Endodermal cell (in vitro differentiated cells): ENCODE data around the gene PARVB. TPM values are rescaled to one million over a fixed set of nuclear protein-coding genes. Genes with fewer than 3 reads are reported as not detected.
A peak's percentile ranks its signal among the peaks of the same experiment; 100 is the strongest.

ENCODE experiments used
- DNase-seq: peaks from one replicate; pipeline ENCODE4 v3.0.0-alpha.2; 2017
- H3K27ac ChIP-seq: 2 replicates; pipeline ENCODE4 v1.5.1; 2013; ENCODE audit warnings: mild to moderate bottlenecking, low read depth, low read length, moderate library complexity
- H3K27me3 ChIP-seq: 2 replicates; pipeline ENCODE4 v1.6.1; 2013; ENCODE audit warnings: mild to moderate bottlenecking, low read length, moderate library complexity; ENCODE audit not compliant: insufficient read depth, control insufficient read depth, poor library complexity, severe bottlenecking
- H3K36me3 ChIP-seq: 2 replicates; pipeline ENCODE4 v1.7.0; 2013; ENCODE audit warnings: mild to moderate bottlenecking, low read length, moderate library complexity; ENCODE audit not compliant: control insufficient read depth, insufficient read depth
- H3K4me1 ChIP-seq: one replicate; pipeline ENCODE4 v1.7.0; 2013; ENCODE audit warnings: low read length; ENCODE audit not compliant: control insufficient read depth, insufficient read depth
- H3K4me3 ChIP-seq: 2 replicates; pipeline ENCODE4 v1.5.1; 2013; ENCODE audit warnings: mild to moderate bottlenecking, low read length, moderate library complexity
- H3K9ac ChIP-seq: 2 replicates; pipeline ENCODE4 v1.6.1; 2013; ENCODE audit warnings: mild to moderate bottlenecking, low read length, moderate library complexity; ENCODE audit not compliant: poor library complexity, severe bottlenecking; ENCODE audit errors: extremely low read depth
- H3K9me3 ChIP-seq: 2 replicates; pipeline ENCODE4 v1.6.1; 2013; ENCODE audit warnings: mild to moderate bottlenecking, low read length, moderate library complexity; ENCODE audit not compliant: control insufficient read depth
- H3K27ac Mint-ChIP-seq: 2 replicates; pipeline ENCODE4 v1.8.0; 2020; ENCODE audit warnings: mixed read lengths
- H3K27me3 Mint-ChIP-seq: 2 replicates; pipeline ENCODE4 v1.8.0; 2021; ENCODE audit warnings: mild to moderate bottlenecking, mixed read lengths; ENCODE audit not compliant: insufficient read depth
- H3K36me3 Mint-ChIP-seq: 2 replicates; pipeline ENCODE4 v1.8.0; 2020; ENCODE audit warnings: low read depth, mixed read lengths
- H3K4me1 Mint-ChIP-seq: 2 replicates; pipeline ENCODE4 v1.8.0; 2020; ENCODE audit warnings: mixed read lengths
- H3K4me3 Mint-ChIP-seq: 2 replicates; pipeline ENCODE4 v1.8.0; 2020; ENCODE audit warnings: mild to moderate bottlenecking, moderate library complexity, mixed read lengths
- H3K9me3 Mint-ChIP-seq: 2 replicates; pipeline ENCODE4 v1.8.0; 2020; ENCODE audit warnings: mild to moderate bottlenecking, mixed read lengths
- WGBS, 2 experiments: methylation state at CpG; one replicate each; pipeline versions ENCODE4 v1.1.5 to v1.1.7; 2013; ENCODE audit warnings: missing lambda C conversion rate in 2 of 2, mixed read lengths in 1 of 2; ENCODE audit not compliant: insufficient coverage in 1 of 2, insufficient read length in 1 of 2; 5-methylcytosine and 5-hydroxymethylcytosine counted together
- total RNA-seq, 2 donors: library from RNA; stranded (reverse); fragmentation: NEBNext Ultra II Directional in 1 of 2; extraction: Animal tissue kit (Norgen Biotek cat#: 25700) in 1 of 2; gene quantifications; 2 replicates in 1 of 2; 3 replicates in 1 of 2; pipeline ENCODE4 v1.2.1, GENCODE V29; 2021
- TF ChIP-seq, protein P1 (sequence below): fragments of 200-600 bp; sonication (generic); conservative IDR thresholded peaks from 2 replicates; pipeline ENCODE4 v1.5.0; 2021; ENCODE audit warnings: antibody characterized with exemption, mild to moderate bottlenecking

Gene PARVB
- total RNA-seq, 2 donors from 2014 or later: 29.6 to 32.3 TPM

DNA sequence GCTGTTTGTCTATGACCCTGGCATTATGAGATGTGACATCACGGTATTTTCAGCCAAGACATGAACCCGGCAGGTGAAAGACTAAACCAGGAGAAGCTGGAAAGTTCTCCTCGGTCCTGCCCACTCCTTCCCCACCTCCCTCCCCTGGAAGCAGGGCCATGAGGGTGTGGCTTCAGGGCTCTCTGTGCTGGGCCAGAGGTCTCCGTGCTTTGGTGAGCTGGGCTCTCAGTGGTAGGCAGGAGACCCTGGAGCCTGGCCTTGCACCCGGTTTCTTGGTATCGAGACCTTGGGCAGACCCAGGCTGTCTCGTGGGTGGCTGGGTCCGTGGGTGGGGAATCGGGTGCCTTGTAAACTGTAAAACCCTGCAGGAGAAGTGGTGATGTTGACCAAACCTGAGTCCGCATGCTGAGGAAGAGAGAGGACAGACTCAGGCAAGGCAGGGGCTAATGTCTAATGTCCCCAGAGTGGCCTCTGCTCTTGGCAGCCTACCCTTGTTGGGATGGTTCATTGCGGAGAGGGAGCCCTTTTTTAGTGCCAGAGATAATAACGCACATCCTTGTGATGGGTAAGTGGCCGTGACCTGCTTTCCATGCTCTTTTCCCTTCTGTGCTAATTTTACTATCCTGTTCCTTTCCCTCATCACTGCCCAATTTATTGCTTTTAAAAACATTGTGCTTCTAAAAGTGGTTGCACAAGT lies 108.0 kb downstream of the PARVB start:
- H3K4me3 ChIP-seq: no peak overlapping the region
- Mint-ChIP-seq H3K4me3 (no peak overlapping the region), H3K27ac (no peak overlapping the region), H3K36me3 (peaks cover 24% of the 10 kb centered on the region), H3K4me1 (peaks cover 16% of the 10 kb centered on the region), H3K27me3 (peaks cover 1% of the 10 kb centered on the region), H3K9me3 (peaks cover 31% of the 10 kb centered on the region)
- H3K9ac ChIP-seq: no peak overlapping the region
- 89 to 94% methylated on average over 12 to 13 of the region's 13 CpGs for WGBS, 2 experiments
- H3K27ac ChIP-seq: no peak overlapping the region
- H3K36me3 ChIP-seq: peaks cover 5% of the 10 kb centered on the region
- peaks cover 13% of the 10 kb centered on the region for H3K9me3 ChIP-seq
- no peak for DNase-seq
- H3K27me3 ChIP-seq: no peaks in the 10 kb centered on the region
- peaks cover 8% of the 10 kb centered on the region for H3K4me1 ChIP-seq
- TF ChIP-seq, protein P1, sequence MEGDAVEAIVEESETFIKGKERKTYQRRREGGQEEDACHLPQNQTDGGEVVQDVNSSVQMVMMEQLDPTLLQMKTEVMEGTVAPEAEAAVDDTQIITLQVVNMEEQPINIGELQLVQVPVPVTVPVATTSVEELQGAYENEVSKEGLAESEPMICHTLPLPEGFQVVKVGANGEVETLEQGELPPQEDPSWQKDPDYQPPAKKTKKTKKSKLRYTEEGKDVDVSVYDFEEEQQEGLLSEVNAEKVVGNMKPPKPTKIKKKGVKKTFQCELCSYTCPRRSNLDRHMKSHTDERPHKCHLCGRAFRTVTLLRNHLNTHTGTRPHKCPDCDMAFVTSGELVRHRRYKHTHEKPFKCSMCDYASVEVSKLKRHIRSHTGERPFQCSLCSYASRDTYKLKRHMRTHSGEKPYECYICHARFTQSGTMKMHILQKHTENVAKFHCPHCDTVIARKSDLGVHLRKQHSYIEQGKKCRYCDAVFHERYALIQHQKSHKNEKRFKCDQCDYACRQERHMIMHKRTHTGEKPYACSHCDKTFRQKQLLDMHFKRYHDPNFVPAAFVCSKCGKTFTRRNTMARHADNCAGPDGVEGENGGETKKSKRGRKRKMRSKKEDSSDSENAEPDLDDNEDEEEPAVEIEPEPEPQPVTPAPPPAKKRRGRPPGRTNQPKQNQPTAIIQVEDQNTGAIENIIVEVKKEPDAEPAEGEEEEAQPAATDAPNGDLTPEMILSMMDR: no peak

GRCh38 chr22:44132724-44133123 lies 108.6 kb downstream of the PARVB start:
- H3K4me3 Mint-ChIP-seq: no peak overlapping the region
- Histone ChIP-seq H3K36me3 (peaks cover 5% of the 10 kb centered on the region), H3K9me3 (peaks cover 13% of the 10 kb centered on the region), H3K4me1 (peaks cover 8% of the 10 kb centered on the region), H3K4me3 (no peak overlapping the region), H3K27me3 (no peaks in the 10 kb centered on the region), H3K27ac (no peak overlapping the region), H3K9ac (no peak overlapping the region)
- H3K27me3 Mint-ChIP-seq: no peaks in the 10 kb centered on the region
- DNase-seq: peak; percentile 68
- TF ChIP-seq, protein P1: peak; percentile 53
- 74 to 81% methylated on average over 7 to 12 of the region's 12 CpGs for WGBS, 2 experiments
- peaks cover 26% of the 10 kb centered on the region for H3K36me3 Mint-ChIP-seq
- peaks cover 16% of the 10 kb centered on the region for H3K4me1 Mint-ChIP-seq
- H3K9me3 Mint-ChIP-seq: peaks cover 31% of the 10 kb centered on the region
- H3K27ac Mint-ChIP-seq: no peak overlapping the region

DNA sequence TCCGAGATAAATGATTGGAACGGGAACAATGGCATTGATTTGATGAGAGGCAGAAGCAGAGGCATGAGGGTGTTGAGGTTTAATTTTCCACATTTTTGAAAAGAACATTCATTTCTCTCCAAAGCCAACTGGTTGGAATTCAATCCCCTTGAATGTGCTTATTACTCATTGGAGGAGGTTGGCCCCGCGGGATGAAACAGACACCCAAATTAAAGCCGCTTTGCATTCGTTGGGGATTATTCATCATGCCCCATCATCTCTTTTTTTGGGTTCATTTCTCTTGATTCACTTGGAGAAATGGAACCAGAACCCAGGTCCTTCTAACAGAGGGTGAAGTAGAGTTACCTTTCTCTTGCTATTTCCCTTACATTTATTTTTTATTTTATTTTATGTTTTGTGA lies 109.1 kb downstream of the PARVB start:
- Histone ChIP-seq H3K9ac (no peak overlapping the region), H3K4me3 (no peak overlapping the region), H3K9me3 (peaks cover 18% of the 10 kb centered on the region), H3K4me1 (peaks cover 8% of the 10 kb centered on the region), H3K36me3 (peaks cover 5% of the 10 kb centered on the region), H3K27me3 (no peaks in the 10 kb centered on the region), H3K27ac (no peak overlapping the region)
- TF ChIP-seq, protein P1: no peak
- peaks cover 16% of the 10 kb centered on the region for H3K4me1 Mint-ChIP-seq
- H3K27ac Mint-ChIP-seq: no peak overlapping the region
- H3K36me3 Mint-ChIP-seq: peaks cover 30% of the 10 kb centered on the region
- DNase-seq: no peak
- 77 to 94% methylated on average over 4 to 6 of the region's 6 CpGs for WGBS, 2 experiments
- H3K27me3 Mint-ChIP-seq: no peaks in the 10 kb centered on the region
- peaks cover 31% of the 10 kb centered on the region for H3K9me3 Mint-ChIP-seq
- no peak overlapping the region for H3K4me3 Mint-ChIP-seq
